ENCODE data around the gene DNAAF8. TPM values are rescaled to one million over a fixed set of nuclear protein-coding genes. Genes with fewer than 3 reads are reported as not detected.

Gene DNAAF8
- total RNA-seq, 4 donors from 2014 or later, result 0.42 to 1.7 (median 0.94) TPM

GRCh38 chr16:4706871-4707270, 27.5 kb upstream of the DNAAF8 start:
- Histone ChIP-seq H3K36me3 (peaks cover 39 to 86% (median 71%) of the 10 kb centered on the region in 4 donors), H3K4me1 (no peaks in the 10 kb centered on the region), H3K27me3 (no peaks in the 10 kb centered on the region), H3K9me3 (no peaks in the 10 kb centered on the region), H3K4me3 (no peak overlapping the region), H3K27ac (replicated peaks in 1 of 4) (no peak overlapping the region)
- TF ChIP-seq POLR2AphosphoS5 (IDR thresholded peaks at IDR 0.05) (no peak), POLR2A (IDR thresholded peaks at IDR 0.05; ENCODE audit: low read depth) (no peak), EP300 (IDR thresholded peaks at IDR 0.05) (no peak), CTCF (IDR thresholded peaks at IDR 0.05) (no peak)
- intact Hi-C loops (cut with DNase I), result no loop called here
- 86% methylated on average over 7 of the region's 7 CpGs for WGBS
- no peak for DNase-seq (ENCODE audit: extremely low spot score)

GRCh38 chr16:4709481-4709880, 24.9 kb upstream of the DNAAF8 start:
- intact Hi-C loops (cut with DNase I), result no loop called here
- H3K27me3 ChIP-seq, result no peaks in the 10 kb centered on the region
- H3K4me1 ChIP-seq, result no peaks in the 10 kb centered on the region
- 91% methylated on average over 4 of the region's 4 CpGs for WGBS
- DNase-seq (ENCODE audit: extremely low spot score), result no peak
- TF ChIP-seq CTCF (IDR thresholded peaks at IDR 0.05) (no peak), POLR2AphosphoS5 (IDR thresholded peaks at IDR 0.05) (no peak), POLR2A (IDR thresholded peaks at IDR 0.05; ENCODE audit: low read depth) (no peak), EP300 (IDR thresholded peaks at IDR 0.05) (no peak)
- H3K36me3 ChIP-seq, result peaks cover 42 to 92% (median 77%) of the 10 kb centered on the region in 4 donors
- no peaks in the 10 kb centered on the region for H3K9me3 ChIP-seq
- H3K27ac ChIP-seq (replicated peaks in 1 of 4), result no peak overlapping the region
- no peak overlapping the region for H3K4me3 ChIP-seq

DNA sequence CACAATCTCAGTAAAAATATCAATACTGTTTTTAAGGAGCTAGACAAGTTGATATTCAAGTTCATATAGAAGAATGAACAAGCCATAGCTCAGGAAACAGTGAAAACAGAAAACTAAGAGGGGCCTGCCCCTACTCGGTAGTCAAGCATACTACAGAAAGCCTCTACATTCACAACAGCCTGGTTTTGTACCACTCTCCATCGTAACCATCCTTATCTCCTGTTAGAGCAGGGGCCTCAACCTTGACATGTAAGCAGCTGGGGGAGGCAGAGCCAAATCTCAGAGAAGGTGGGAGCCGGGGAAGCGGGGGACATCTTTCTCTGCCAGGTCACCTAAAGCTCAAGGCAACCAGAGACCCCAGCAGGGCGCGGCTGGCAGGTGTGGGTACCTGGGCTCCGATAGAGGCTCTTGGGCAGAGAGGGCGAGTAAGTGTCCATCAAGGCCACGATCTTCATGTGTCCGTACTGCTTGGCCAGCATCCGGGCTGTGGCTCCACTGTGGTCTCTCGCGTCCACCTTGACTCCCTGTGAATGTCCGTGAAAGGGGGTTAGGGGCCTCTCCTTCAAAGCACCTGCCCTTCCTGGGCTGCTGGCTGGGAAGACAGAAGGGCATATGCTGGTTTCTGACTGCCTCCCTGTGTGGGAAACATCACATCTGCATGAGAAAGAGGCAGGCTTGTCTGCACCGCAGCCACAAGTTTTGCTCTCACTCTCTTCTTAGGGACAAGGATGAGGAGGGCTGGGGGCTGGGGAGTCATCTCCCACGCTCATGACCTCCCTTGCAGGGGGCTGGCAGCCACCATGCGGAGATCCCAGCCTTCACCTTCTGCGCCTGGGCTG, 20.5 kb upstream of the DNAAF8 start:
- H3K27me3 ChIP-seq, result no peaks in the 10 kb centered on the region
- H3K4me3 ChIP-seq, result no peak overlapping the region
- peaks cover 50 to 87% (median 76%) of the 10 kb centered on the region in 4 donors for H3K36me3 ChIP-seq
- intact Hi-C loops (cut with DNase I), result no loop called here
- H3K9me3 ChIP-seq, result no peaks in the 10 kb centered on the region
- WGBS, result 85% methylated on average over 16 of the region's 18 CpGs
- no peaks in the 10 kb centered on the region for H3K4me1 ChIP-seq
- no peak overlapping the region for H3K27ac ChIP-seq (replicated peaks in 1 of 4)
- TF ChIP-seq POLR2A (IDR thresholded peaks at IDR 0.05; ENCODE audit: low read depth) (no peak), POLR2AphosphoS5 (IDR thresholded peaks at IDR 0.05) (no peak), EP300 (IDR thresholded peaks at IDR 0.05) (no peak), CTCF (IDR thresholded peaks at IDR 0.05) (no peak)
- no peak for DNase-seq (ENCODE audit: extremely low spot score)

DNA sequence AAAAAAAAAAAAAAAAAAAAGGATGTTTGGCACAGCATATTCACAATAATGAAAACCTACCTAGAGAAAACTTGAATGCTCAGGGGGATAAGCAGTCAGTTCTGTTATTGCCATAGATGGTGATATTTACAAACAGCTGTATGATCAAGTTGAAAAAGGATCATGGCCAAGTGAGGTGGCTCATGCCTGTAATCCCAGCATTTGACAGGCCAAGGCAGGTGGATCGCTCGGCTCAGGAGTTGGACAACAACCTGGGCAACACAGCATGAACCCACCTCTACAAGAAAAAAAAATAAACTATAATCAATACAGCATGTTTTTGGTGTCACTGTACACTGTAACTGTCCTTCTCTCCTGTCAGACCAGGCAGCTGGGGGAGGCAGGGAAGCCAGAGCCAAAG, 19.3 kb upstream of the DNAAF8 start:
- TF ChIP-seq POLR2A (IDR thresholded peaks at IDR 0.05; ENCODE audit: low read depth), result no peak
- no peak for TF ChIP-seq POLR2AphosphoS5 (IDR thresholded peaks at IDR 0.05)
- TF ChIP-seq CTCF (IDR thresholded peaks at IDR 0.05), result no peak
- TF ChIP-seq EP300 (IDR thresholded peaks at IDR 0.05), result no peak
- H3K36me3 ChIP-seq, result peaks cover 40 to 88% (median 74%) of the 10 kb centered on the region in 4 donors
- no peak overlapping the region for H3K4me3 ChIP-seq
- DNase-seq (ENCODE audit: extremely low spot score), result no peak
- H3K27me3 ChIP-seq, result no peaks in the 10 kb centered on the region
- H3K27ac ChIP-seq (replicated peaks in 1 of 4), result no peak overlapping the region
- H3K9me3 ChIP-seq, result no peaks in the 10 kb centered on the region
- H3K4me1 ChIP-seq, result no peaks in the 10 kb centered on the region
- WGBS, result 82% methylated on average over 2 of the region's 2 CpGs
- intact Hi-C loops (cut with DNase I), result no loop called here

Measured in esophagus muscularis mucosa (tissue), 4 donors.